ENCODE results near the gene MGA. TPM values are rescaled to one million over a fixed set of nuclear protein-coding genes. Genes with fewer than 3 reads are reported as not detected.
"Not testable (repeated sequence)": the region's sequence is repeated elsewhere in the genome, so short reads cannot be mapped to it uniquely, and the experiment has no call there.

MGA gene
- polyA plus RNA-seq, 4 donors, result 31.7 to 35.2 (median 33.2) TPM

DNA sequence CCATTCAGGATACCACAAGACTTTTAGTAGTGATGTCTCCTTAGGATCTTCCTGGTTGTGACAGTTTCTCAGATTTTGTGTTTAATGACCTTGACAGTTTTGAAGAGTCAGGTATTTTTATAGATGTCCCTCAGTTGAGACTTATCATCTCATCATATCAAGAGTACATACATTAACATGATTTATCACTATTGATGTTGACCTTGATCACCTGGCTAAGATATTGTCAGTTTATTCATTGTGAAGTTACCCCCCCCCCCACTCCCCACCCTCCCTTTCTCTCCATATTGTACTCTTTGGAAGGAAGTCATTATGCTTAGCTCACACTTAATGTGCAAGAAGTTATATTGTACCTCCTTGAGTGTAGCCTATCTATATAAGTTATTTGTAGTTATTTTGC lies 42.9 kb downstream of the MGA start:
- no peak for DNase-seq (ENCODE audit: low read depth in 4 of 4, low spot score in 3 of 4)

DNA sequence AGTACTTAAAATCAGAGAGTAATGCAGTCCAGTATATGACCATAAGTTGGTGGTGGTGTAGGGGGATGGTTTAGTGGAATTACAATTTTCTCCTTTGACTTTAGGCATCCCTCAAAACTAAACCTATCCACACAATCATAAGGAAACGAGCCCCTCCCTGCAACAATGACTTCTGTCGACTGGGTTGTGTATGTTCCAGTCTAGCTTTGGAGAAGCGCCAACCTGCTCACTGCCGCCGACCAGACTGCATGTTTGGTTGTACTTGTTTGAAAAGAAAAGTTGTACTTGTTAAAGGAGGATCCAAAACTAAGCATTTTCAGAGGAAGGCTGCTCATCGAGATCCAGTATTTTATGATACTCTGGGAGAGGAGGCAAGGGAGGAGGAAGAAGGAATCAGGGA lies 52.8 kb downstream of the MGA start:
- DNase-seq (ENCODE audit: low read depth in 4 of 4, low spot score in 3 of 4), result no peak

DNA sequence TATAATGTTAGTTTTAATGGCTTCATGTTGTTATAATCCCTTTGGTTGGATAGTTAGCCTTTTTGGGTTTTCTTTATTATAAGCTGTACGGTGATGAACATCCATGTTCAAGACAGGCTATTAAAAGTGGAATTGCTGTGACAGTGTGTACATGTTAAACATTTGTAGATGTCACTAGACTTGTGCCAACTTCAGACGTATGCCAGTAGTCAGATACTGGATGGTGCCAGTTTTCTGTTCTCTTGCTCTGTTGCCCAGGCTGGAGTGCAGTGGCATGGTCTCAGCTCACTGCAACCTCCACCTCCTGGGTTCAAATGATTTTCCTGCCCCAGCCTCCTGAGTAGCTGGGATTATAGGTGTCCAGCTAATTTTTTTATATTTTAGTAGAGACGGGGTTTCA lies 54.1 kb downstream of the MGA start:
- DNase-seq (ENCODE audit: low read depth in 4 of 4, low spot score in 3 of 4), result no peak

DNA sequence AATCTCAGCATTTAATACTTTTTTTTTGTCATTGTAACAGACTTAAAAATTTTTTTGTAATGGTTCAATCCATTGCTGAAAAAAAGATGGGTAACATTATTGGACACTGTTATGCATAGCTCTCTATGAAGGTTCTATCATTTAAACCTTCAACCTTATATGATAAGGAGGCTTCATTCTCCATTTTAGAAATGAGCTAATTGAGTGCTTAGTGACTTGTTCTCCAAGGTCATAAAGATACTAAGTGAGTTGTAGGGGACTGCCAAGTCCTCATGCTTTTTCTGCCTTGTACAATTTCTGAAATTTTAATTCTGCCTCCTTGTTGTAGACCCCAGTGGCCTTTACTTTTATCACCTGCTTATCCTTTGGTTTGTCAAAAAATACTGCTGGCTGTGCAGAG lies 56.7 kb downstream of the MGA start:
- DNase-seq (ENCODE audit: low read depth in 4 of 4, low spot score in 3 of 4), result no peak

DNA sequence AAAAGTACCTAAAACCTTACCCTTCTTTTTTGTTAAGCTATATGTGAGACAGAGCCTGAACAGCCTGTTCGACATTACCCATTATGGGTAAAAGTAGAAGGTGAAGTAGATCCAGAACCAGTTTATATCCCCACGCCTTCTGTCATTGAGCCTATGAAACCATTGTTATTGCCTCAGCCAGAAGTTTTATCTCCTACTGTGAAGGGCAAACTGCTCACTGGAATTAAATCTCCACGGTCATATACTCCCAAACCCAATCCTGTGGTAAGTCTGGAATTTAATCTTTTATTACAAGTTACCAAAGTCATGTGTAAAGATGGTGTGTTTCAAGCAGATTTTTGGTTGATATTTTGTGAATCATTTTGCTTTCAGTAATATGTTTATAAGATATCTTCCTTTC lies 66.9 kb downstream of the MGA start:
- DNase-seq (ENCODE audit: low read depth in 4 of 4, low spot score in 3 of 4), result no peak

DNA sequence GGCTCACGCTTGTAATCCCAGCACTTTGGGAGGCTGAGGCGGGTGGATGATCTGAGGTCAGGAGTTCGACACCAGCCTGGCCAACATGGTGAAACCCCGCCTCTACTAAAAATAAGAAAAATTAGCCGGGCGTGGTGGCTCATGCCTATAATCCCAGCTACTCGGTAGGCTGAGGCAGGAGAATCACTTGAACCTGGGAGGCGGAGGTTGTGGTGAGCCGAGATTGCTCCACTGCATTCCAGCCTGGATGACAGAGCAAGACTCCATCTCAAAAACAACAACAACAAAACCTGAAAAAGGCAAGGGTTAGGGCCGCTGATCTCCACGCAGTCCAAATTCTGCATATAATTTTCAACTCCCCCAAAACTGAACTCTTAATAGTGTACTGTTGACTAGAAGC lies 67.9 kb downstream of the MGA start:
- DNase-seq (ENCODE audit: low read depth in 4 of 4, low spot score in 3 of 4), result not testable (repeated sequence)

DNA sequence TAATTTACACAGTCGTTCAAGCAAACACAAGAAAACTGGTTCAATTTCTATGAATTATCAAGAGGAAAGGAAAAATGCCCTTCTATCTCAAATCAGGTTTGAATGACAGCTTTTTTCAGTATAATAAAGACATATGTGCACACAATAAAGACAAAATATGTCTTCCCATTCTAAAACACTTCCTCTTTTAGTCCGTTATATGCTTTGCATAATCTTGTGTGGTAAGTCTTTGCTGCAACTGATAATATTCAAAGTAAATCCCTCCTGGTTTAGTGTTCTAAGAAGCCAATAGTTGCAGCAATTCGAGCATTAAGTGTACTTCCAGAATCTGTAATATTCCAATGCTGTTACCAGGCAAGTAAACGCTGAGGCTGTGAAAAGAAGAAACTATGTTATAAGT lies 70.3 kb downstream of the MGA start:
- no peak for DNase-seq (ENCODE audit: low read depth in 4 of 4, low spot score in 3 of 4)

DNA sequence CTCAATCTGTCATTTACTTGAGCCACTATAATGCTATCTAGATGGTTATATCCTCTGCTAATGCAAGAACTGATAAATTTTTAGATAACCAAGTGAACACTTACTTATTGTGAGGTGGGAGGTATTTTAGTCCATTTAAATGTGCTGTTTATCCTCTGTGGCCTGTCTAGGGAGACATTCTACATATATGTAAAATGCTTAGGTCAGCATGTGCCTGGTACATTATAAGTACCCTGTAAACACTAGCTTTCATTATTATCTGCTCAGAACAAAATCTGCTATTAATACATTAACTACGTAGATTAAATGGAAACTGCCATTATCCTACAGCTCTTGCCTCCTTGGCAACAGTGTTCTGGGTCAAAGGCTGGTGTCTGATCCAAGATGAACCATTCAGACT lies 72.3 kb downstream of the MGA start:
- DNase-seq (ENCODE audit: low read depth in 4 of 4, low spot score in 3 of 4), result no peak

DNA sequence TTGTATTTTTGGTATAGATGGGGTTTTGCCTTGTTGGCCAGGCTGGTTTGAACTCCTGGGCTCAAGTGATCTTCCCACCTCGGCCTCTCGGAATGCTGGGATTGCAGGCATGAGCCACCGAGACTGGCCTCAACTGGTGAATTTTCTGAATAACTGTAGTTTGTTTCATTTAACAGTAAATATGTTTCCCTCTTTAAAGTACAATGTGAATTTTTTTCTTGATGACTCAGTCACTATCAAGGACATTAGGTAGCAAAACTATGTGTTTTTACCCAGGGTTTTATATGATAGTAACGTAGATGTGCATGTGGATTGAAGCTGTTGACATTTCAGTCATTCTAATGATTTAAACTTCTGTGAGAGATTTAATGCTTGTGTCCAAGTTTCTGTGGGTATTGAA lies 73.9 kb downstream of the MGA start:
- no peak for DNase-seq (ENCODE audit: low read depth in 4 of 4, low spot score in 3 of 4)

DNA sequence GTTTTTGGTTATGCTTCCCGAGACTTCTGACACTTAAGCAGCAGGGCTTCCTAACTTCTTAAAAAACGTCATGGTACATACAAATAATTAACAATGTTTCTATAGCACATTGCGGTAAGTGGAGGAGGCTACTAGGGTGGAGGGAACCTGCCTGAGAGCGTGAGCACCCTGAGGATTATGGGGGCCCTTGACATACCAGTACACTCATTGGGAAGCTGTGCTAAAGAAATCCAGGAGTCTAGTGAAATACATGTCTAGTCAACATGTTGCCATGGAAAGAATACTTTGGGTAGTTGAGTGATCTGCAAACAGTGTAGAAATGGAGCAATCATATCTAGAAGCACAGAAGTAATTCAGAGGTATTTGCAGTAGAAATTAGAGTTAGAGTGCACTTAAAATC lies 74.8 kb downstream of the MGA start:
- no peak for DNase-seq (ENCODE audit: low read depth in 4 of 4, low spot score in 3 of 4)

DNA sequence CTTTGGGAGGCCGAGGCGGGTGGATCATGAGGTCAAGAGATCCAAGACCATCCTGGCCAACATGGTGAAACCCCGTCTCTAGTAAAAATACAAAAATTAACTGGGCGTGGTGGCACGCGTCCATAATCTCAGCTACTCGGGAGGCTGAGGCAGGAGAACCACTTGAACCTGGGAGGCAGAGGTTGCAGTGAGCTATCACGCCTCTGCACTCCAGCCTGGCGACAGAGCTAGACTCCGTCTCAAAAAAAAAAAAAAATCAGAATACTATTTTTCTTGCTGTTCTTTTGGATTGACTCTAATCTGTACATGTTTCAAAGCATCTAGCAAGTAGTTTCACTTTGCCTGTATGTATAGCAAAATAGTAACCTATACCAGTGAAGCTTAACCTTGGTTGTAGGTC lies 75.3 kb downstream of the MGA start:
- DNase-seq (ENCODE audit: low read depth in 4 of 4, low spot score in 3 of 4), result not testable (repeated sequence)

DNA sequence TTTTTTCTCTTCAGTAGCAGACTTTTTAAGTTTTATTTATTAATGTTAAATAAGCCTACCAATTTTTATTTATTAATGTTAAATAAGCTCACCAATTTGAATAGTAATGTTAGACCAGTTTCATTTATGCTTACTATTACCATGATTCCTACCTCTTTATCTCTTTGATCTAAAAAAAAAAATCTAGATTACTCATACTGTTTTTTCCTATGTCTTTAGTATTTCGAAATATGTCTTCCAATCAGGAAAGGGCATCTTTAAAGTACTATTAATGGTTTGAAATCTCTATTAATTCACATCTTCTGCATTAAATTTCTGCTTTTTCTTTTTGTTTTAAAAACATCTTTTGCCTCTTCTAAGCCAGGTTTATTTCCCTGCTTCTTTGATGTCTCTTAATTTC lies 86.6 kb downstream of the MGA start:
- DNase-seq (ENCODE audit: low read depth in 4 of 4, low spot score in 3 of 4), result no peak

DNA sequence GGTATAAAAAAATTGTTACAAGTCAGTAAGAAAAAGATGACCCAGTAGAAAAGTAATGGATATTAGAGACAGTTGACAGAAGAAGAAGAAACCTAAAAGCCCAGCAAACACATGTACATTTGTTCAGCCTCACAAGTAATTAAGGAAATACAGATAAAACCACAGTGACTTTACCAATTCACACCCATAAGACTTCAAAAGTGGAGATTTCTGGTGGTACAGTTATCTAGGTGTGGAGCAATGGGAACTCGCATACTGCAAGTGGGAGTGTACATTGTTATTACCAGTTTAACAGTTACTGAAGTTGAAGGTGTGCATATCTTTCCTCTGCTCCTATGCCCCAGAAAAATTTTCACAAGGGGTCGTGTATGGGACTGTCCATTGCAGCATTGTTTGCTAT lies 96.0 kb downstream of the MGA start:
- no peak for DNase-seq (ENCODE audit: low read depth in 4 of 4, low spot score in 3 of 4)

DNA sequence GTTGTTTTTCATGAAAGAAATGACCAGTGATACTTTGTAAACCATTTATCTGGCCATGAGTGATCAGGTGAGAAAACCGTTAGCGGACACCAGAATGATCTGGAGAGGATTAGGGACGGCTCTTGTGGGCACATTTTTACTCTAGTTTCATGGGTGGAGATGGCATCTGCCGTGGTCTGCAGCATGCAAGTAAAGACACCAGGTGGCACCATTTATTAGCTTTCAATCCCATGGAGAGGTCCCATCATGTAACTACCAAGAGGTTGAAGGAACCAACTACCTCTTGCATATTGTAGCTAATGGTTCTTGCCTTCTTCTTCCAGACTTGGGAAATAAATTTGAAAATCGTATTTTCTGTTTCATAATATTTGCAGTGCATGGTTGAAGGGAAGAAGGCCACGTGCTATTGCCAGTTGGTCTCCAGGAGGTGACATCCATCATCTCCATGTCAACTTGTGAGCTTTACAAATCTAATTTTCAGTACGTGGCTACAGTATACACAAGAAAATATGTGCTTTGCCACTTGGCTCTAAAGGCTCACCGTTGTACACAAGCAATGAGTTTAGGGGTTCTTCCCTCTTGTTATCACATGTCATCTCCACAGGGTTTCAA lies 112.6 kb downstream of the MGA start:
- DNase-seq (ENCODE audit: low read depth in 4 of 4, low spot score in 3 of 4), result peak in 2 of 4 donors; percentile 35 to 38

DNA sequence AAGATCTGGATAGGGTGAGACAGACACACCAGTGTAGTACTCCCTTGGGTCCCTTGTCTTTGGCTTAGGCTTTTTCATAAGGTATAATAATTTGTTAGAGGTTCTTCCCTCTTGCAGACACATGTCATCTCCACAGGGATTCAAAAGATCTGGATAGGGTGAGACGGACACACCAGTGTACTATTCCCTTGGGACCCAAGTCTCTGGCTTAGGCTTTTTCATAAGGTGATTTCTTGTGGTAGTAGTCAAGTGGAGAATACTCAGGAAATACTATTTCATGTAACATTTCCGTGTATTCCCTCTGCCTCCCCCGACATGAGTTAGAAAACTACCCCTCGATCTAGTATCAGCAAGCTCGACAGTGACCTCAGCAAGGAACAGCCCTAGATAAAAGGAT lies 113.1 kb downstream of the MGA start:
- no peak for DNase-seq (ENCODE audit: low read depth in 4 of 4, low spot score in 3 of 4)

DNA sequence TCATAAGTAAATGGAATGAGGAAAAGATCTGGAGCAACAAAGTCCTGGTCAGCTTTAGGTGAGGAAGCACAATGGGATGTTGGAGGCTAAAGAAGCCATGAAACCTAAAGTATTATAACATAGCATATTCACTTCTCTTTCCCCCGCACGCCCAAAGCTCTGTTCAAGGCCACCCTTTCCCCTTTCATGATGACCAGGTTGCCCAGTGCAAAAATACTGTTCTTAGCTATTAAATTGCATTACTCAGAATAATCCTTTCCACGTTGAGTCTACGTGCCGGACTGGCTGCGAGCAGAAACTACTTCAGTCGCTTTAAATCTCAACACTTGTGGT lies 113.5 kb downstream of the MGA start:
- no peak for DNase-seq (ENCODE audit: low read depth in 4 of 4, low spot score in 3 of 4)

DNA sequence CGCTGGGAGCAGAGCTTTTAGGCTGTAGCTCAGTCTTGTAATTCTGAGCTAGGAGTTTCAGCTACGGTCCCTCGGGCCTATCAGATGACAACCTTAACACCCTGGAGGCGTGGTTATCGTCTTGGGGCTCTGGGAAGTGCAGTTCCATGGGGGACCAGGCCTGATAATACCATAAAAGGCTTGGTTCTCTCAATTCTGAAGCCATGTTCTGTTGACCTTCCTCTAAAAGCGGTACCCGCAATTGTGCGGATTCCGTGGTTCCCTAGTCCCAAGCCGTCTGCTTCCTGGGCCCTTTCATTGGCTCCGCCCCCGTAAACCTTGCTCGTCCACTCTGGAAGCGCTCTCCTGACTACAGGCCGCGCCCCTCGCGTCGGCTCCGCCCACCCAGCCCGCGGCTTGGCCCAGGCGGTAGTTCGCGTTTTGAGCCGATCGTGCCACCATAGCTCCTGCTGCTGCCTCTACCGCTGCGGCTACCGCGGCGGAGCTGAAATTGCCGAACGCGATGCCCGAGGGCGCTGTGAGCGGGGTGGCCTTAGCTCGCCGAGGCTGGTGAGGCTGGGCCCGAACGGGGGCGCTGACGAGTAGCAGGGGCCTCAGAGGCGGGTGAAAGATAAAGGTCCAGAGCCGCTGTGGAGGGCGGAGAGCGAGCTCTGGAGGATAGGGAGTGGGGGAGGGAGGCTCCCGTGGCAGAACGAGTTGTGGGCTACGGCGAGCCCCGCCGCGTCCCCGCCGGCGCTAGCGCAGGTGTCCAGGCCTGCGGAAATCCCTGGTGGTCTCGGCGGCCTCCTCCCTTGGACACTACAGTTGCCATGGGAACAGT lies 114.1 kb downstream of the MGA start, which contains the start of gene MAPKBP1:
MAPKBP1 (plus strand) TSS at position 423 of the 820 bp plus-strand sequence. CDS start 792 bp downstream, outside the sequence.
- DNase-seq (ENCODE audit: low read depth in 4 of 4, low spot score in 3 of 4), result peak; percentile 95 to 96 (median 96)

DNA sequence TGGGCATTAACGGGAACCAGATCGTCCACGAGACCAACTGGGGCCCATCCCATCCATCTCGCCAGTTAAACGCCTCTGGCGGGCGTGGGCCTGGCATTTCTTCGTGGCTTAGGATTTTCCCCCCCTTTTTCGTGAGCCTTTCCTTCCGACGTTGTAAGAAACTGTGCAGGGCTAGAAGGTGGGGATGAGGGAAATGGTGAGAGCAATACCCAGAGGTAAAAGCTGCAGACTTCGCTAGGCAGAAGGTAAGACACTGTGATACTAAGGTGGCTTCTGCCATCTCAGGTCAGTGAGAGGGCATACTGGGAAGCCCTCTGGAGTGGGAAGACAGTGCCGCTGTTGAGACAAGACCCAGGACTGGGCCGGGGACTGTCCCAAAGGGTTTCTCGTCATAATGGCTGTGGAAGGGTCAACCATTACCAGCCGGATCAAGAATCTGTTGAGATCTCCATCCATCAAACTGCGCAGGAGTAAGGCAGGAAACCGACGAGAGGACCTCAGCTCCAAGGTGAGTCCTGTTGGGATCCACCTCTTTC lies 114.7 kb downstream of the MGA start:
- peak in 1 of 4 donors; percentile 38 for DNase-seq (ENCODE audit: low read depth in 4 of 4, low spot score in 3 of 4)

DNA sequence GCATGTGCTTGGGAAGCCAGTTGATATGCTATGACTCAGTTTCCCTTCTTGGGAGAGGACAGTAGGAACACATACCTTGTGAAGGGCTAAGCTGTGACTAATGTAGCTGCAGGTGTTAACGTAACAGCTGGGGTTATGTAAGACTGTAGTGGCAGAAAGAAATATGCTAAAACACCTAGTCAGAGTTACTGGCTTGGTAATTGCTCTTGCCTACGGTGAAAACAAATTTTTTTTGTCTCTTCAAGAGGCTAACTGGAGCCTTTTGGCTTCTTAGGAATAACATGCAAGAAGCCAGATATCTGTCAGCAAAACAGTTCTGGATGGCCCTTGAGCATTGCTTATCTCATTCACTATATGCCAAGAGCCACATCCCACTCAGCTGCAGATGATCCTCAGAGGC lies 115.4 kb downstream of the MGA start:
- no peak for DNase-seq (ENCODE audit: low read depth in 4 of 4, low spot score in 3 of 4)

DNA sequence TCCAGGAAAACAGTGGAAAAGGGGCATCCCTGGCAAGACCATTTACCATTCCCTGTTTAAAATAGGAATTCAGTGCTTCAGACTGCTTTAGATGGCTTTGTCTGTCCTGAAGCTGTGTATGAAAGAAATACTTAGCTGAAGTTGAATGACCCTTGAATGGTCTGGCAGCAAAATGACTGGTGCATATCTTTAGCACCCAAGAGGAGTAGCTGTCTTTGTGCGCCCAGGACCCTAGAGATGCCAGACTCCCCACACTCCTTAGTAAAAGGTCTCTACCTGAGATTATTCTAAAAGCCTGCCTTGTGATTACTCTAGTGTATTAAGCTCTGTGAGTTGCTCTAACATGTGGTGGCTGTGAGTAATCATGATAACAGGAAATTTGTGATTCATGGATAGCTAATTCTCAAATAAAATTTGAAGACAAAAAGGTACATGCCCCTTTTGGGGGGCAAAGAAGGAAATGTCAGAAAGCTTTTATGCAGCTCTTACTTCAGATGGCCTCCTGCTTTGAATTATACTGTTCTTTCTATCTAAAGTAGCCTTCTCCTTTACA lies 117.3 kb downstream of the MGA start:
- DNase-seq (ENCODE audit: low read depth in 4 of 4, low spot score in 3 of 4), result no peak

DNA sequence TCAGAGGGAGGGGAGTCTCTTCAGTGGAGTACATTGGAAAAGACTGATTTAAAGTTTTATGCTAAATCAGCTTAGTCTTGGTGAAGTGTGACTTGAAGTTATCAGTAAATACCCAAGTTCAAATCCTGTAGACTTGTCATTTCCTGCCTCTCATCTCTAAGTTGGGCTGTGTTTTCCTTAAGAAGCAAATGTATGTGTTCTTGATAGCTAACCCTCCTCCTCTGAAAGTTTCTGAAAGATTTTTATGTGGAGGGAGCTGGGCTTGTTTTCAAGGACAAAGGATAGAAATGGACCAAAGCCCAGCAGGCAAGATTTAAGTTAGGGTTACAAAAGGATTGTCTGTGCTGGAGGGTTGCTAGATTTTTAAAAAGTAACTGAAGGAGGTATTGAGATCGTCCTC lies 118.3 kb downstream of the MGA start:
- no peak for DNase-seq (ENCODE audit: low read depth in 4 of 4, low spot score in 3 of 4)

DNA sequence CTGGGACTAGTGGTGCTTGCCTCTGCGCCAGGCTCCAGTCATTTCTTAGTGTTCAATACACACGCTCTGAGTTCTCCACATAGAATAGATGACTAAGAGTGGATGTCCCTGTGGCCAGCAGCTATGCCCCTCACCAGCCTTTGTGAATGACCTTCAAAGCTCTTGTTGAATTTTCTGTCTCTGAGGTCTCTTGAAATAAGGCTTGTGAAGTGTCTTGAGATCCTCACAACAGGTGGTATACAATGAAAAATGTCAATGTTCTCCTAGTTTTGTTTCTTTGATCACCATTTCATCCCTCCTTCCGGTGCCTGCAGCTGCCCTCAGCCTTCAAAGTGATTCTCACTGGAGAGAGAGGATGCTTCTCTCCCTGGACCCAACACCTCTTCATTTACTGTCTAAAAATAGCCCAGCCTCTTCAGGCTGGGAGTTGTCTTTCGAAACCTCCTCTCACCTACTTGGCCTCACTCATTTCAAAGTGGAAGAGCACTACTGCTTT lies 119.5 kb downstream of the MGA start:
- no peak for DNase-seq (ENCODE audit: low read depth in 4 of 4, low spot score in 3 of 4)

Measured in right renal pelvis (tissue), 4 donors.